ENCODE data around the gene KCNA5.

The KCNA5 gene

GRCh38 chr12:5043589-5044419 lies at the start of gene KCNA5:
Gene KCNA5 (plus strand): TSS chr12:5043879. CDS start chr12:5044148, 269 bp downstream.
- no peak for TF ChIP-seq CTCF (IDR thresholded peaks at IDR 0.05; ENCODE audit: extremely low read depth, insufficient read depth, missing control alignments)
- DNase-seq (ENCODE audit: low spot score), result no peak
- in situ Hi-C loops (cut with MboI; ENCODE audit: low pct_unique_long_range_greater_than_20kb, low sequenced_read_pairs, unreplicated experiment), result no loop called here

GRCh38 chr12:4994622-4995021 lies 49.1 kb upstream of the KCNA5 start:
- no peak for DNase-seq (ENCODE audit: low spot score)
- in situ Hi-C loops (cut with MboI; ENCODE audit: low pct_unique_long_range_greater_than_20kb, low sequenced_read_pairs, unreplicated experiment), result loop anchor here (10.0 kb wide), 1 partner anchor 130 kb away; no protein-coding TSS in a partner anchor
- no peak for TF ChIP-seq CTCF (IDR thresholded peaks at IDR 0.05; ENCODE audit: extremely low read depth, insufficient read depth, missing control alignments)

GRCh38 chr12:4996714-4997113 lies 47.0 kb upstream of the KCNA5 start:
- TF ChIP-seq CTCF (IDR thresholded peaks at IDR 0.05; ENCODE audit: extremely low read depth, insufficient read depth, missing control alignments), result no peak
- DNase-seq (ENCODE audit: low spot score), result no peak
- in situ Hi-C loops (cut with MboI; ENCODE audit: low pct_unique_long_range_greater_than_20kb, low sequenced_read_pairs, unreplicated experiment), result loop anchor here (10.0 kb wide), 1 partner anchor 132 kb away; no protein-coding TSS in a partner anchor

GRCh38 chr12:4997939-4998338 lies 45.7 kb upstream of the KCNA5 start:
- TF ChIP-seq CTCF (IDR thresholded peaks at IDR 0.05; ENCODE audit: extremely low read depth, insufficient read depth, missing control alignments), result no peak
- in situ Hi-C loops (cut with MboI; ENCODE audit: low pct_unique_long_range_greater_than_20kb, low sequenced_read_pairs, unreplicated experiment), result loop anchor here (10.0 kb wide), 1 partner anchor 133 kb away; no protein-coding TSS in a partner anchor
- no peak for DNase-seq (ENCODE audit: low spot score)

GRCh38 chr12:5000204-5000603 lies 43.5 kb upstream of the KCNA5 start:
- no peak for DNase-seq (ENCODE audit: low spot score)
- TF ChIP-seq CTCF (IDR thresholded peaks at IDR 0.05; ENCODE audit: extremely low read depth, insufficient read depth, missing control alignments), result no peak
- in situ Hi-C loops (cut with MboI; ENCODE audit: low pct_unique_long_range_greater_than_20kb, low sequenced_read_pairs, unreplicated experiment), result no loop called here

- no peak for DNase-seq (ENCODE audit: low spot score)
- TF ChIP-seq CTCF (IDR thresholded peaks at IDR 0.05; ENCODE audit: extremely low read depth, insufficient read depth, missing control alignments), result no peak
- in situ Hi-C loops (cut with MboI; ENCODE audit: low pct_unique_long_range_greater_than_20kb, low sequenced_read_pairs, unreplicated experiment), result no loop called here
These were observed 42.9 kb upstream of the KCNA5 start for GRCh38 chr12:5000658-5001385.
